Keratinocyte (primary cell): ENCODE data around the gene FABP3. TPM values are rescaled to one million over a fixed set of nuclear protein-coding genes. Genes with fewer than 3 reads are reported as not detected.

Source experiments
- DNase-seq: peaks from one replicate; pipeline ENCODE4 v3.0.0-alpha.2; 2011; ENCODE audit warnings: low read depth, missing footprints, low spot score
- FAIRE-seq: peaks from 2 replicates; lab custom pipeline; 2011; peaks lifted over from hg19 to GRCh38; lab: Jason Lieb, UNC
- H2AFZ ChIP-seq: 2 replicates; pipeline ENCODE4 v1.6.0; 2012; ENCODE audit warnings: low read length, control low read depth, inconsistent platforms; ENCODE audit not compliant: control insufficient read depth
- H3K27ac ChIP-seq: 2 replicates; pipeline ENCODE4 v1.5.1; 2011; ENCODE audit warnings: low read length; ENCODE audit not compliant: control insufficient read depth, insufficient read depth
- H3K27me3 ChIP-seq: 3 replicates; pipeline ENCODE4 v1.6.0; 2011; ENCODE audit warnings: low read length; ENCODE audit not compliant: control insufficient read depth, insufficient read depth; ENCODE audit errors: extremely low read depth
- H3K36me3 ChIP-seq, 2 experiments: 2 replicates in 1 of 2; 3 replicates in 1 of 2; pipeline ENCODE4 v1.5.1; 2011; ENCODE audit warnings: low read length in 2 of 2, mild to moderate bottlenecking in 1 of 2; ENCODE audit not compliant: control insufficient read depth in 2 of 2, insufficient read depth in 2 of 2; ENCODE audit errors: extremely low read depth in 1 of 2
- H3K4me1 ChIP-seq: 3 replicates; pipeline ENCODE4 v1.5.1; 2011; ENCODE audit warnings: low read length; ENCODE audit not compliant: control insufficient read depth, insufficient read depth; ENCODE audit errors: extremely low read depth
- H3K4me2 ChIP-seq: 3 replicates; pipeline ENCODE4 v1.6.0; 2011; ENCODE audit warnings: low read depth, low read length; ENCODE audit not compliant: control insufficient read depth, insufficient read depth; ENCODE audit errors: extremely low read depth
- H3K4me3 ChIP-seq, 3 experiments: fragments of 200-600 bp in 1 of 3; sonication (generic) in 1 of 3; 2 replicates in 2 of 3; 3 replicates in 1 of 3; pipeline ENCODE4 v1.5.1; 2011 to 2016; ENCODE audit warnings: low read length in 3 of 3, mild to moderate bottlenecking in 3 of 3, control low read depth in 2 of 3, inconsistent platforms in 1 of 3, low read depth in 1 of 3, mixed read lengths in 1 of 3, mixed run types in 1 of 3, moderate library complexity in 1 of 3; ENCODE audit not compliant: control insufficient read depth in 2 of 3, insufficient read depth in 2 of 3; ENCODE audit errors: extremely low read depth in 1 of 3
- H3K79me2 ChIP-seq: 2 replicates; pipeline ENCODE4 v1.6.0; 2012; ENCODE audit warnings: low read length; ENCODE audit not compliant: control insufficient read depth, insufficient read depth
- H3K9ac ChIP-seq: 3 replicates; pipeline ENCODE4 v1.6.0; 2011; ENCODE audit warnings: low read length; ENCODE audit not compliant: control insufficient read depth, insufficient read depth; ENCODE audit errors: extremely low read depth
- H3K9me1 ChIP-seq: 3 replicates; pipeline ENCODE4 v1.6.0; 2011; ENCODE audit warnings: low read length; ENCODE audit not compliant: control insufficient read depth, insufficient read depth; ENCODE audit errors: extremely low read depth
- H3K9me3 ChIP-seq: 2 replicates; pipeline ENCODE4 v1.5.1; 2012; ENCODE audit warnings: low read depth, low read length; ENCODE audit not compliant: control insufficient read depth
- H4K20me1 ChIP-seq: 3 replicates; pipeline ENCODE4 v1.6.0; 2011; ENCODE audit warnings: low read length; ENCODE audit not compliant: control insufficient read depth, insufficient read depth; ENCODE audit errors: extremely low read depth
- CTCF ChIP-seq, 3 experiments: IDR thresholded peaks in 1 of 3; conservative IDR thresholded peaks in 1 of 3; optimal IDR thresholded peaks in 1 of 3; 2 replicates in 2 of 3; 3 replicates in 1 of 3; pipeline versions ENCODE3 to v1.5.1; 2011; ENCODE audit warnings: low read length in 3 of 3, mild to moderate bottlenecking in 3 of 3, moderate library complexity in 2 of 3, control low read depth in 1 of 3, inconsistent platforms in 1 of 3; ENCODE audit not compliant: insufficient read depth in 2 of 3; ENCODE audit errors: extremely low read depth in 1 of 3
- EZH2 ChIP-seq: IDR thresholded peaks from one replicate; pipeline ENCODE4 v1.6.1; 2012; ENCODE audit warnings: inconsistent platforms, mild to moderate bottlenecking, low read length, moderate library complexity
- dilution Hi-C: fragments of 300-500 bp; cut with MboI; formaldehyde crosslinking; loops from one replicate; pipeline ENCODE4 v1.7.0; 2020; ENCODE audit warnings: low sequenced_read_pairs; ENCODE audit not compliant: extremely low pct_ligation_motif_present
- polyA plus RNA-seq, 5 experiments: library from polyadenylated mRNA; depleted of rRNA in 3 of 5; stranded (reverse) in 3 of 5; stranded (forward) in 1 of 5; unstranded in 1 of 5; fragments of >200 nt; gene quantifications; 1 replicate in 1 of 5; 2 replicates in 3 of 5; 3 replicates in 1 of 5; pipeline versions ENCODE4 v1.2.1 to v1.2.3, GENCODE V29; 2011 to 2012; ENCODE audit warnings: missing spikeins in 2 of 5, low read depth in 1 of 5, low replicate concordance in 1 of 5

The FABP3 gene
- polyA plus RNA-seq, 1 donor (not counting 4 experiments of a cell fraction or from before 2014, with no cell fraction given): 0.59 TPM

GRCh38 chr1:31399976-31400375, 27.1 kb upstream of the FABP3 start:
- DNase-seq (no peak), FAIRE-seq (no peak)
- H3K27ac ChIP-seq: no peak overlapping the region
- dilution Hi-C loops: no loop called here
- TF ChIP-seq CTCF (optimal IDR thresholded peaks at IDR 0.05 in 1 of 3, IDR thresholded peaks at IDR 0.05 in 1 of 3, conservative IDR thresholded peaks at IDR 0.05 in 1 of 3; ENCODE audit: extremely low read depth in 1 of 3, insufficient read depth in 2 of 3, low read length in 3 of 3) (no peak), EZH2 (no peak)
- no peaks in the 10 kb centered on the region for H3K9me3 ChIP-seq
- no peaks in the 10 kb centered on the region for H4K20me1 ChIP-seq
- H3K36me3 ChIP-seq: no peaks in the 10 kb centered on the region
- H3K4me1 ChIP-seq: peaks cover 42% of the 10 kb centered on the region
- no peak overlapping the region for H2AFZ ChIP-seq
- H3K9ac ChIP-seq: no peak overlapping the region
- H3K27me3 ChIP-seq: no peaks in the 10 kb centered on the region
- no peak overlapping the region for H3K4me3 ChIP-seq
- no peaks in the 10 kb centered on the region for H3K9me1 ChIP-seq
- peak overlapping the region; percentile 29 for H3K4me2 ChIP-seq
- H3K79me2 ChIP-seq: no peaks in the 10 kb centered on the region

- DNase-seq (no peak), FAIRE-seq (no peak)
- no peaks in the 10 kb centered on the region for H3K9me1 ChIP-seq
- no peaks in the 10 kb centered on the region for H3K79me2 ChIP-seq
- no peaks in the 10 kb centered on the region for H4K20me1 ChIP-seq
- H3K9ac ChIP-seq: no peak overlapping the region
- H3K27me3 ChIP-seq: no peaks in the 10 kb centered on the region
- H3K27ac ChIP-seq: no peak overlapping the region
- H3K9me3 ChIP-seq: no peaks in the 10 kb centered on the region
- peaks cover 50% of the 10 kb centered on the region for H3K4me1 ChIP-seq
- no peak overlapping the region for H3K4me2 ChIP-seq
- no peak overlapping the region for H2AFZ ChIP-seq
- H3K36me3 ChIP-seq: no peaks in the 10 kb centered on the region
- H3K4me3 ChIP-seq: no peak overlapping the region
- dilution Hi-C loops: no loop called here
- TF ChIP-seq EZH2: no peak
- no peak for TF ChIP-seq CTCF (optimal IDR thresholded peaks at IDR 0.05 in 1 of 3, IDR thresholded peaks at IDR 0.05 in 1 of 3, conservative IDR thresholded peaks at IDR 0.05 in 1 of 3; ENCODE audit: extremely low read depth in 1 of 3, insufficient read depth in 2 of 3, low read length in 3 of 3)
Observed at GRCh38 chr1:31398246-31398645, 25.4 kb upstream of the FABP3 start.
